Naive thymus-derived CD4-positive, alpha-beta T cell (primary cell): ENCODE measurements around the gene PTTG2. TPM values are rescaled to one million over a fixed set of nuclear protein-coding genes. Genes with fewer than 3 reads are reported as not detected.

ENCODE experiments used
- ATAC-seq: fragments of 150-1000 bp; cut with Tn5 transposase; 2 replicates; pipeline ENCODE4 v1.10.0; 2021; ENCODE audit warnings: mild to moderate bottlenecking, moderate library complexity
- CTCF ChIA-PET: fragments of 350-600 bp; sonication (Branson Sonifier 250); formaldehyde crosslinking; loops from one replicate; lab custom pipeline; 2021; ENCODE audit warnings: antibody characterized with exemption; lab: Charles Lee
- POLR2A ChIA-PET: fragments of 350-600 bp; sonication (Branson Sonifier 250); formaldehyde crosslinking; loops from one replicate; lab custom pipeline; 2021; ENCODE audit warnings: antibody characterized with exemption, inconsistent platforms; lab: Charles Lee
- DNase-seq, 9 donors: peaks; one replicate each; pipeline versions ENCODE4 v3.0.0 to v3.0.0-alpha.2; 2020 to 2022; ENCODE audit warnings: mixed read lengths in 1 of 9
- H3K27ac ChIP-seq: one replicate; pipeline ENCODE4 v1.7.0; 2013; ENCODE audit warnings: mild to moderate bottlenecking, low read depth, low read length, moderate library complexity
- H3K27me3 ChIP-seq, 2 donors: one replicate each; pipeline ENCODE4 v1.7.0; 2013; ENCODE audit warnings: low read length in 2 of 2, mild to moderate bottlenecking in 2 of 2, moderate library complexity in 2 of 2; ENCODE audit not compliant: control insufficient read depth in 2 of 2, insufficient read depth in 2 of 2
- H3K36me3 ChIP-seq, 3 experiments: 1 replicate in 2 of 3; 2 replicates in 1 of 3; pipeline ENCODE4 v1.7.0; 2013; ENCODE audit warnings: low read length in 3 of 3, mild to moderate bottlenecking in 3 of 3, moderate library complexity in 1 of 3; ENCODE audit not compliant: insufficient read depth in 3 of 3, control insufficient read depth in 2 of 3
- H3K4me1 ChIP-seq, 2 donors: one replicate each; pipeline ENCODE4 v1.7.0; 2013; ENCODE audit warnings: low read length in 2 of 2, mild to moderate bottlenecking in 2 of 2, moderate library complexity in 1 of 2; ENCODE audit not compliant: control insufficient read depth in 2 of 2, insufficient read depth in 2 of 2
- H3K4me3 ChIP-seq: 2 replicates; pipeline ENCODE4 v1.7.0; 2013; ENCODE audit warnings: mild to moderate bottlenecking, low read length
- H3K9me3 ChIP-seq, 3 experiments: 1 replicate in 2 of 3; 2 replicates in 1 of 3; pipeline ENCODE4 v1.7.0; 2013; ENCODE audit warnings: low read length in 3 of 3; ENCODE audit not compliant: control insufficient read depth in 2 of 3
- H3K27ac Mint-ChIP-seq, 9 donors: one replicate each; pipeline ENCODE4 v1.8.0; 2020 to 2022; ENCODE audit warnings: mixed read lengths in 9 of 9, mild to moderate bottlenecking in 8 of 9, moderate library complexity in 5 of 9, inconsistent platforms in 2 of 9
- H3K27me3 Mint-ChIP-seq, 5 donors: one replicate each; pipeline ENCODE4 v1.8.0; 2021 to 2022; ENCODE audit warnings: mixed read lengths in 5 of 5, mild to moderate bottlenecking in 1 of 5
- H3K36me3 Mint-ChIP-seq, 5 donors: one replicate each; pipeline ENCODE4 v1.8.0; 2020 to 2022; ENCODE audit warnings: mixed read lengths in 5 of 5, mild to moderate bottlenecking in 3 of 5, inconsistent platforms in 1 of 5
- H3K4me1 Mint-ChIP-seq, 7 donors: one replicate each; pipeline ENCODE4 v1.8.0; 2020 to 2022; ENCODE audit warnings: mixed read lengths in 7 of 7, mild to moderate bottlenecking in 3 of 7, inconsistent platforms in 1 of 7
- H3K4me3 Mint-ChIP-seq, 10 donors: one replicate each; pipeline ENCODE4 v1.8.0; 2020 to 2022; ENCODE audit warnings: mild to moderate bottlenecking in 10 of 10, mixed read lengths in 10 of 10, moderate library complexity in 6 of 10, inconsistent platforms in 2 of 10
- H3K9me3 Mint-ChIP-seq, 11 donors: one replicate each; pipeline ENCODE4 v1.8.0; 2020 to 2022; ENCODE audit warnings: mixed read lengths in 11 of 11, mild to moderate bottlenecking in 4 of 11, inconsistent platforms in 1 of 11, moderate library complexity in 1 of 11
- intact Hi-C, 2 donors: fragments of 100-400 bp; cut with micrococcal nuclease; formaldehyde crosslinking; loops; one replicate each; pipeline ENCODE4 v1.15.1; 2023
- polyA plus RNA-seq, 2 donors: library from polyadenylated mRNA; unstranded; fragments of 300-500 nt; fragmentation: Illumina TruSeq; gene quantifications; one replicate each; pipeline ENCODE4 v1.2.3, GENCODE V29; 2021
- total RNA-seq, 6 experiments: library from RNA in 5 of 6; stranded (reverse) in 5 of 6; gene quantifications; 1 replicate in 5 of 6; 2 replicates in 1 of 6; pipeline ENCODE4 v1.2.3 and lab custom pipeline; 2021 to 2026

Gene PTTG2
- total and polyA plus RNA-seq, 7 experiments from 2014 or later, result 0.56 to 2.5 (median 1.6) TPM

DNA sequence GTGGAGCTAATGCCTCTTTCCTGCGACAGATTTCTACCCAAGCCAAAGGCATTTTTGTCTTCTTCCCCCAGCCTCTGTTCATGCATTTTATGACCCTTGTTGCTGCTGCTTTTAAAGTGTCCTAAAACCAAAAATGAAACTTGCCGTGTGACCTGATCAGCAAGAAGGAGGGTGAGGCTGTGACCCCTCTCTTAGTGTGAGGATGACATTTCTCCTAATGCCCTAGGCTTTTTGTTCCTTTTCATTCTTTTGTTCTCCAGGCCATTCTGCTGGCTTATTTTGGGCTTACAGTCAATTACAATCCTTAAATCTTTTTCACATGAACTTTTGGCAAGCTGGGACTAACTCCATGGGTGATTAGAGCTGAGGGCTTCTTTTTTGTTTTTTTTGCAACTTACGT, 34.4 kb downstream of the PTTG2 start:
- Histone ChIP-seq H3K27me3 (no peaks in the 10 kb centered on the region), H3K4me1 (peaks cover 0 to 13% of the 10 kb centered on the region in 2 donors), H3K9me3 (no peaks in the 10 kb centered on the region), H3K4me3 (no peak overlapping the region), H3K36me3 (no peaks in the 10 kb centered on the region), H3K27ac (no peak overlapping the region)
- H3K36me3 Mint-ChIP-seq, result peaks cover 3 to 15% (median 7%) of the 10 kb centered on the region in 5 donors
- ChIA-PET POLR2A (no interaction called here), CTCF (interaction anchor here (0.6 kb wide), 1 partner anchor 158 kb away, joined by 3 read pairs; no protein-coding TSS in a partner anchor)
- DNase-seq, result no peak
- no peak overlapping the region for H3K4me3 Mint-ChIP-seq
- no peaks in the 10 kb centered on the region for H3K9me3 Mint-ChIP-seq
- intact Hi-C loops, result no loop called here
- no peak overlapping the region for H3K27ac Mint-ChIP-seq
- ATAC-seq, result no peak
- no peaks in the 10 kb centered on the region for H3K27me3 Mint-ChIP-seq
- H3K4me1 Mint-ChIP-seq, result peaks cover 21 to 63% (median 55%) of the 10 kb centered on the region in 7 donors

DNA sequence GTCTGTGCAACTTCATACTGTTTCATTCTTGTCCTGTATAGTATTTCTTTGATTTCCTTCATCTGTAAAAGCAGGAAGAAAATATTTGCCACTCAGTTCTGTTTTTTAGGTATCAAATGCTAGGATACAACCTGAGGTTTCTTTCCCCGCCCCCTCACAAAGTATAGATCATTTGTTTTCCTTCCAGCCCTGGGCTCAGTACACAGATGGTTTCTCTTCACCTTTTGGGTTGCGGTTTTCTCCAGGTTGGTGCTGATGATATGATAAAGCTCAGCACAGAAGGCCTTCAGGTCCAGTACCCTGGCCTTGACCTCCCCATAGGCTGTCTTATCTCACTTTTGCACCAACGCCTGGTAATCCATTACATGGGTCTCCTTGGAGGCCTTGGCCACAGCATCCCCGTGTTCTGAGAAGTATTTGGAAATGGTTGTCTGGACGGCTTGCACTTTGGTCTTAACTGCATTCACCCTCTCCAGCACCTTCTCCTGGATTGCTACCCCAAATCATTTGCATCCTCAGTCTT, 35.2 kb downstream of the PTTG2 start:
- Histone ChIP-seq H3K4me1 (peaks cover 0 to 13% of the 10 kb centered on the region in 2 donors), H3K36me3 (no peaks in the 10 kb centered on the region), H3K4me3 (no peak overlapping the region), H3K27ac (no peak overlapping the region), H3K27me3 (no peaks in the 10 kb centered on the region), H3K9me3 (no peaks in the 10 kb centered on the region)
- no peak for DNase-seq
- ChIA-PET POLR2A (no interaction called here), CTCF (interaction anchor here (0.6 kb wide), 1 partner anchor 159 kb away, joined by 3 read pairs; no protein-coding TSS in a partner anchor)
- Mint-ChIP-seq H3K9me3 (no peaks in the 10 kb centered on the region), H3K27me3 (no peaks in the 10 kb centered on the region), H3K4me3 (no peak overlapping the region), H3K36me3 (peaks cover 4 to 15% (median 7%) of the 10 kb centered on the region in 5 donors), H3K4me1 (peaks cover 21 to 68% (median 56%) of the 10 kb centered on the region in 7 donors), H3K27ac (peak overlapping the region in 1 of 9 donors; percentile 37)
- ATAC-seq, result no peak
- intact Hi-C loops, result no loop called here

DNA sequence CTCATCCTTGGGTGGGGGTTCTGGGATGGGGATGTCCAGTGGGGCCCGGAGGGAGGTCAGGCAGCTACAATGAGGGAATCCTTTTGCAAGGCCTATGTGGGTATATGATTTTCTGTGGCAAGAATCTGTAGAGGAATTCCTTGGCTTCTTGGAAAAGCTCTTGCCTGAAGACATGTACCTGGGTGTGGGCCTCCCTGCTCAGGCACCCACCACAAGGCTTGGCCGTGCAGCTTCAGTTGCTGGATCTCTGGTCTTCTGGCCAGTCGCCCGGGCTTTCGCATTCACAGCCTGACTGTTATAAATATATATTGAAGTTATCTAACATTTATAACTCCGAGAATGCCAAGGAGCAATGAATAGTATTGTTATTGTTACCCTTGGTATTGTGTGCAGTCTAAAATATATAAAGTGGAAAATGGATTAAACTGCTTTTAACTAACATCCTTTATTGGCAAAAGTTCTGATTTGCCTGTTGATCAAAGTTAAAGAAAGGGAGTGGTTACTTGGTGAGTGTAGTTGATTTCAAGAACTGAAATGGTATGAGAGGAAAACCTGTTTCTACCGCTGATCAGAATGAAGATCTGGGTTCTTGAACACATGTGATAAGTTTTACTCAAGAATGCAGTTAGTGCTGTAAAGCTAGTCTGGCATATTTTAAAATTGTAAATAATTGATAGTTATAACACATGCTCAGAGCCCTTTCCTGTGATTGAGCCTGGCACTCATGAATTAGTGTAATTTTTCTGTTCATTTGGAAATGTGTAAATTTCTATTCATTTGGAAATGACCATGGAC, 36.0 kb downstream of the PTTG2 start:
- intact Hi-C loops, result no loop called here
- H3K4me1 ChIP-seq, result peaks cover 0 to 13% of the 10 kb centered on the region in 2 donors
- Mint-ChIP-seq H3K36me3 (peaks cover 4 to 15% (median 7%) of the 10 kb centered on the region in 5 donors), H3K27ac (peak overlapping the region in 2 of 9 donors; percentile 30 to 37), H3K4me3 (peak overlapping the region in 1 of 10 donors; percentile 34), H3K27me3 (no peaks in the 10 kb centered on the region), H3K9me3 (no peaks in the 10 kb centered on the region), H3K4me1 (peaks cover 21 to 74% (median 56%) of the 10 kb centered on the region in 7 donors)
- ATAC-seq (no peak), DNase-seq (no peak)
- CTCF ChIA-PET, result no interaction called here
- no peaks in the 10 kb centered on the region for H3K36me3 ChIP-seq
- no peaks in the 10 kb centered on the region for H3K27me3 ChIP-seq
- POLR2A ChIA-PET, result no interaction called here
- H3K4me3 ChIP-seq, result no peak overlapping the region
- no peaks in the 10 kb centered on the region for H3K9me3 ChIP-seq
- H3K27ac ChIP-seq, result no peak overlapping the region

DNA sequence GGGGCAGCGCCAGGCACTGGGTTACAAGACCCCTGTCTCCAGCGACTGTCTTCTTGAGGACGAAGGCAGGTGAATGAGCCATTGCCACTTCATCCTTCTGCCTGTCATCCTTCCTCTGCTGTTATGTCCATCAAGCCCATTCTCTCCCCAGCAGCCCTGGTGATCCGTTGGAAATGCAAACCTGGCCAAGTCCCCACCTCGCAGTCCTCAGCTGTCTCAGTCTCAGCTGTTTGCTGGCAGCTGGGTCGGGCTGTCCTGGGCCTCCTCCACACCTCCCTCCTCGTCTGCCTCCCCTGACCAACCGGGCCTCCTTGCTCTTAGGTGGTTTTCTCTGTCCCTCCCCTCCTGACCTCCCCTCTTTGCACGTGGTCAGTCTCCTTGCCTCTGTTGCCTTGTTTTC, 38.0 kb downstream of the PTTG2 start:
- Histone ChIP-seq H3K27me3 (no peaks in the 10 kb centered on the region), H3K9me3 (no peaks in the 10 kb centered on the region), H3K36me3 (no peaks in the 10 kb centered on the region), H3K4me3 (no peak overlapping the region), H3K4me1 (peaks cover 8 to 13% of the 10 kb centered on the region in 2 donors), H3K27ac (no peak overlapping the region)
- Mint-ChIP-seq H3K9me3 (no peaks in the 10 kb centered on the region), H3K4me3 (peak overlapping the region in 3 of 10 donors; percentile 7 to 58 (median 29)), H3K27me3 (no peaks in the 10 kb centered on the region), H3K36me3 (peaks cover 0 to 8% (median under 1%) of the 10 kb centered on the region in 5 donors), H3K4me1 (peaks cover 23 to 74% (median 62%) of the 10 kb centered on the region in 7 donors), H3K27ac (peak overlapping the region in 2 of 9 donors; percentile 1 to 53)
- intact Hi-C loops, result no loop called here
- ATAC-seq, result no peak
- DNase-seq, result no peak
- POLR2A ChIA-PET, result no interaction called here
- CTCF ChIA-PET, result no interaction called here

DNA sequence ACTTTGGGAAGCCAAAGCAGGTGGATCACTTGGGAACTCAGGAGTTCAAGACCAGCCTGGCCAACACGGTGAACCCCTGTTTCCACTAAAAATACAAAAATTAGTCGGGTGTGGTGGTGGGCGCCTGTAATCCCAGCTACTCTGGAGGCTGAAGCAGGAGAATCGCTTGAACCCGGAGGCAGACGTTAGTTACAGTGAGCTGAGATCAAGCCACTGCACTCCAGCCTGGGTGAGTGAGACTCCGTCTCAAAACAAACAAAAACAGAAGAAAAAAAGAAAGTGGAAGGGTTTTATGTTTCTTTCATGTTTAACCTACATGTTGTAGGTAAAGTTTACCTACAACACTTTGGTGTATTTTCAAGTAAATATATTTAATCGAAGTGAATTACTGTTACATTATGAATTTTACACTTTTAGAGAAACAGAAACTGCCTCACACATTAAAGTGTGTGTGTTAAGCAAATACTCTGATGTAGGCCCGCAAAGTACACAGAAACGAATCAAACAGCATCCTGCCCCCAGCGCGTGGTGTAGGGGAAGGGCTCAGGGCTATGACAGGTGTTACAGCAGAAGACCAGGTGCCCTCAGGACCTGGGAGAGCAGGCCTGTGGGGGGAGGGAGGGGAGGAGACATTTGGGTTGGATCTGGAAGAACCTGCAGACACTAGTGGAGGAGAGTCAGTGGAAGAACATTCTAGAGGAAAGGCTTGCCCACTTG, 39.0 kb downstream of the PTTG2 start:
- Mint-ChIP-seq H3K27ac (peak overlapping the region in 6 of 9 donors; percentile 45 to 83 (median 54)), H3K36me3 (peaks cover 0 to 8% (median 0%) of the 10 kb centered on the region in 5 donors), H3K27me3 (no peaks in the 10 kb centered on the region), H3K9me3 (no peaks in the 10 kb centered on the region), H3K4me1 (peaks cover 26 to 79% (median 64%) of the 10 kb centered on the region in 7 donors), H3K4me3 (peak overlapping the region in 9 of 10 donors; percentile 5 to 59 (median 52))
- H3K4me3 ChIP-seq, result no peak overlapping the region
- H3K27me3 ChIP-seq, result no peaks in the 10 kb centered on the region
- CTCF ChIA-PET, result interaction anchor here (0.7 kb wide), 1 partner anchor 15 kb away, joined by 3 read pairs; no protein-coding TSS in a partner anchor
- no peaks in the 10 kb centered on the region for H3K36me3 ChIP-seq
- DNase-seq (peak in 5 of 9 donors; percentile 23 to 41 (median 33)), ATAC-seq (peak; percentile 68)
- no peaks in the 10 kb centered on the region for H3K9me3 ChIP-seq
- POLR2A ChIA-PET, result no interaction called here
- intact Hi-C loops, result no loop called here
- no peak overlapping the region for H3K27ac ChIP-seq
- peaks cover 13 to 14% of the 10 kb centered on the region in 2 donors for H3K4me1 ChIP-seq

DNA sequence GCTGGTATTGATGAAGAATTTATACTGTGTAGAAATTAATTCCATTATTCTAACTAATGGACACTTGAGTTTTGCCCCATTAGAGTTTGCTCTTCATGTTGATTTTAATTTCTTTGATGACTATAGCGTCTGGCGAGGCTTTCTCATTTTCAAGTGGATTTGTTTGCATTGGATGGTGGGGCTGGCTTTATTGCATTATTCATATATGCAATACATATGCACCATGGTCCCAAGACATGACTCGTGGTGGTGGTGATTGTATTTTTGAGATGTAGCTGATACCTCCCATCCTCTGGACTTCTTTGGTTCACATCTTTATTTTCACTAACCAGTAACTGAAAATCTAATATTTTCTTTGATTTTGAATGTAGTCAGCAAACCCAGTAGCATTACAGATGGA, 39.8 kb downstream of the PTTG2 start:
- Histone ChIP-seq H3K9me3 (no peaks in the 10 kb centered on the region), H3K4me3 (no peak overlapping the region), H3K36me3 (no peaks in the 10 kb centered on the region), H3K4me1 (peaks cover 13 to 14% of the 10 kb centered on the region in 2 donors), H3K27ac (no peak overlapping the region), H3K27me3 (no peaks in the 10 kb centered on the region)
- H3K4me3 Mint-ChIP-seq, result no peak overlapping the region
- intact Hi-C loops, result no loop called here
- DNase-seq (no peak), ATAC-seq (no peak)
- peak overlapping the region in 1 of 9 donors; percentile 65 for H3K27ac Mint-ChIP-seq
- no peaks in the 10 kb centered on the region for H3K9me3 Mint-ChIP-seq
- peaks cover 0 to 4% (median 0%) of the 10 kb centered on the region in 5 donors for H3K36me3 Mint-ChIP-seq
- H3K4me1 Mint-ChIP-seq, result peaks cover 26 to 79% (median 63%) of the 10 kb centered on the region in 7 donors
- H3K27me3 Mint-ChIP-seq, result no peaks in the 10 kb centered on the region
- CTCF ChIA-PET, result no interaction called here
- POLR2A ChIA-PET, result no interaction called here
